ENCODE data around the gene NUDT19.

DNA sequence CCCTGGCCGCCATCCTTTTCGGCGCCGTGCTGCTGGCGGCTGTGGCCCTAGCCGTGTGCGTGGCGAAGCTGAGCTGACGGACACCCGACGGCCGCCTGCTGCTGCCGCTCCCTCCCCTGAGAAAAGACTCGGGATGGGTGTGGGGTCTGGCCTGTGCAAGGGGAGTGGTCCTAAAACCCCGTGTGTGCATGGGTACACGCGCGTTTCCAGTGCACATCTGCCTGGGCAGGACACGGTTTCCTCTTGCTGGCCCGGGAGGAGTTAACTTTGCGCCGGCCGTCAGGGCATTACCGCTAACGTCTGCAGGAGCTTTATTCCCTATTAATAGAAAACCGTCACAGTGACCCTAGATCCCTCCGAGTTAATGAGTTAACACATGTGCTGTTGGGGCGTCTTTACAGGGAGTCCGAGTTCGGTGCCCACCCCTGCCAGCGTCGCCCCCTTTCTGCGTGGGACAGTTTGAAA is 14.7 kb upstream of the NUDT19 start:
- TF ChIP-seq, protein P1, sequence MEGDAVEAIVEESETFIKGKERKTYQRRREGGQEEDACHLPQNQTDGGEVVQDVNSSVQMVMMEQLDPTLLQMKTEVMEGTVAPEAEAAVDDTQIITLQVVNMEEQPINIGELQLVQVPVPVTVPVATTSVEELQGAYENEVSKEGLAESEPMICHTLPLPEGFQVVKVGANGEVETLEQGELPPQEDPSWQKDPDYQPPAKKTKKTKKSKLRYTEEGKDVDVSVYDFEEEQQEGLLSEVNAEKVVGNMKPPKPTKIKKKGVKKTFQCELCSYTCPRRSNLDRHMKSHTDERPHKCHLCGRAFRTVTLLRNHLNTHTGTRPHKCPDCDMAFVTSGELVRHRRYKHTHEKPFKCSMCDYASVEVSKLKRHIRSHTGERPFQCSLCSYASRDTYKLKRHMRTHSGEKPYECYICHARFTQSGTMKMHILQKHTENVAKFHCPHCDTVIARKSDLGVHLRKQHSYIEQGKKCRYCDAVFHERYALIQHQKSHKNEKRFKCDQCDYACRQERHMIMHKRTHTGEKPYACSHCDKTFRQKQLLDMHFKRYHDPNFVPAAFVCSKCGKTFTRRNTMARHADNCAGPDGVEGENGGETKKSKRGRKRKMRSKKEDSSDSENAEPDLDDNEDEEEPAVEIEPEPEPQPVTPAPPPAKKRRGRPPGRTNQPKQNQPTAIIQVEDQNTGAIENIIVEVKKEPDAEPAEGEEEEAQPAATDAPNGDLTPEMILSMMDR (IDR thresholded peaks at IDR 0.05), result no peak
- TF ChIP-seq POLR2AphosphoS5 (IDR thresholded peaks at IDR 0.05), result no peak

Data from upper lobe of left lung (tissue), 4 donors.